RWPE1 (cell line): ENCODE measurements around the gene C1RL.

ENCODE experiments used
- CTCF ChIA-PET: fragments of 350-600 bp; sonication (Branson Sonifier 250); formaldehyde crosslinking; extraction: SDS; loops from one replicate; lab custom pipeline; 2021; lab: Yijun Ruan, JAX
- POLR2A ChIA-PET: fragments of 400-600 bp; formaldehyde crosslinking; extraction: SDS; loops from one replicate; lab custom pipeline; 2020; ENCODE audit warnings: antibody characterized with exemption; ENCODE audit not compliant: low non-redundant PET; lab: Yijun Ruan, JAX
- DNase-seq: peaks from one replicate; pipeline ENCODE4 v3.0.0; 2012; ENCODE audit warnings: low spot score
- H3K27ac ChIP-seq: fragments of 450-650 bp; 2 replicates; pipeline ENCODE4 v1.5.1; 2017
- TF ChIP-seq, protein P1 (sequence below): fragments of 450-650 bp; conservative IDR thresholded peaks from 2 replicates; pipeline ENCODE4 v1.5.1; 2017; ENCODE audit warnings: low read depth, mild to moderate bottlenecking

C1RL gene

DNA sequence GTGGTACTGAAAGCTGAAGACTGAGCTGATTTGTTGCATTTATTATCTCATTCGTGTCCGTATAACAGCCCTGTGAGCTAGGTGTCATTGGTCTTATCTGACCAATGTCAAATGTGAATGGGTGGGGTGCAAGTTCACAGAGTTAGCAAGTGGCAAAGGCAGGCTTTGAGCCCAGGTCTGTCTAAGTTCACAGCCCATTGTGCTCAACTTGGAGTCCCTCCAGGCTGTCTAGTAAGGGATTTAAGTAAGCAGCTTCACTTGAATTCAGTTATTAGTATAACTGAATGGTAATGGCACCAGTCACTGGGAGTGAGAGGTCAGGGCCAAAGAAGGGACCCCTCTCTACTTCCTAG is 40.0 kb downstream of the C1RL start:
- CTCF ChIA-PET = no interaction called here
- DNase-seq = no peak
- POLR2A ChIA-PET = no interaction called here
- TF ChIP-seq, protein P1, sequence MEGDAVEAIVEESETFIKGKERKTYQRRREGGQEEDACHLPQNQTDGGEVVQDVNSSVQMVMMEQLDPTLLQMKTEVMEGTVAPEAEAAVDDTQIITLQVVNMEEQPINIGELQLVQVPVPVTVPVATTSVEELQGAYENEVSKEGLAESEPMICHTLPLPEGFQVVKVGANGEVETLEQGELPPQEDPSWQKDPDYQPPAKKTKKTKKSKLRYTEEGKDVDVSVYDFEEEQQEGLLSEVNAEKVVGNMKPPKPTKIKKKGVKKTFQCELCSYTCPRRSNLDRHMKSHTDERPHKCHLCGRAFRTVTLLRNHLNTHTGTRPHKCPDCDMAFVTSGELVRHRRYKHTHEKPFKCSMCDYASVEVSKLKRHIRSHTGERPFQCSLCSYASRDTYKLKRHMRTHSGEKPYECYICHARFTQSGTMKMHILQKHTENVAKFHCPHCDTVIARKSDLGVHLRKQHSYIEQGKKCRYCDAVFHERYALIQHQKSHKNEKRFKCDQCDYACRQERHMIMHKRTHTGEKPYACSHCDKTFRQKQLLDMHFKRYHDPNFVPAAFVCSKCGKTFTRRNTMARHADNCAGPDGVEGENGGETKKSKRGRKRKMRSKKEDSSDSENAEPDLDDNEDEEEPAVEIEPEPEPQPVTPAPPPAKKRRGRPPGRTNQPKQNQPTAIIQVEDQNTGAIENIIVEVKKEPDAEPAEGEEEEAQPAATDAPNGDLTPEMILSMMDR = no peak
- no peak overlapping the region for H3K27ac ChIP-seq

DNA sequence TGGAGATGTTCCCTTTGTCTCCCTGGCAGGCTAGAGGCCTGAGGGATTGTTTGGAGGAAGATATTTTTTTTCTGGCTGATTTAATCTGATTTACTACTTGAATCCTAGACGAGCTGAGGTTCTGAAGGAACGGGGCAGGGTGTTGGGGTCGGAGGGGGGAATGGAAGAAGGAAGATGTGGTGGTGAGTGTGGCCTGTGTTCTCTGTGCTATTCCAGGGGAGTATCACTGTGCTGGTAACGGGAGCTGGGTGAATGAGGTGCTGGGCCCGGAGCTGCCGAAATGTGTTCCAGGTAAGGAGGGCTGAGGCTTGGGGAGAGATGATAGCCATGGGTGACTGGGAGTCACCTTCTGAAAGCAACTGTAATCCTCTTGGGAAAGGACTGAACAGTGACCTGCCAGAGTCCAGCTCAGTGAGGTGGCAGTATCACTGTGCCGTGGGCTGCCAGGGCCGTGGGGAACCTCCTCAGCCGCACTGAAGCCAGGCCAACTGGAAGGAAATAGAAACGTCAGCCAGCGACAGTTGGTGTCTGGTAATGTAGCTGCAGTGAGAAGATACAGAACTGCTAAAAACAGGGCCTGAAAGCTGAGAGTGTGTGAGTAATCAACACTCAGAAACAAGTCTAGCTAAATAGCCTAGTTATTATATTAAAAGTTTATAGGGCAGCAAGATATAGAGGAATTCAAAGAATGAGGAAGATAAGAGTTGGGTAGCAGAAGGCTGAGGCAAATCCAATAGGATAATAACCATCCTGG is 40.6 kb downstream of the C1RL start:
- POLR2A ChIA-PET = no interaction called here
- CTCF ChIA-PET = no interaction called here
- TF ChIP-seq, protein P1 = no peak
- H3K27ac ChIP-seq = no peak overlapping the region
- DNase-seq = no peak

DNA sequence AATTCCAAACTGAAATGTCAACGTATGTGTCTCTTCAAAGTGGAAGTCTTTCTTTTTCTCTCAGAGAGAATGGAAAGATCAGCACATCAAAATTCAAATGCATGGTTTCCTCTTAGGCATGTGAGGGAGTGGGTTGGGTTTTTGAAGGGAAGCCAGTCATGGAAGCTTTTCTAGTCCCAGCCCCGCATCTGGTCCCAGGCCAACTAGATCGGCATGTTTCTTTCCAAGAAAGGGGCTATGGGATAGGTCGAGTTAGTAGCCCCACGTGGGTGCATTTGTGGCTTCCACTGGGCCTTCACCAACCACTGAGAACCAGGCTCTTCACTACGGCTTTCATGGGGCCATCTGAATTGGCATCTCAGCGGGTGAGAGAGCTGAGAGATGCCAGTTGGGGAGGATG is 41.9 kb downstream of the C1RL start:
- TF ChIP-seq, protein P1 = no peak
- CTCF ChIA-PET = interaction anchor here (0.5 kb wide), 1 partner anchor 580 kb away, joined by 3 read pairs; no protein-coding TSS in a partner anchor
- POLR2A ChIA-PET = no interaction called here
- no peak for DNase-seq
- no peak overlapping the region for H3K27ac ChIP-seq

DNA sequence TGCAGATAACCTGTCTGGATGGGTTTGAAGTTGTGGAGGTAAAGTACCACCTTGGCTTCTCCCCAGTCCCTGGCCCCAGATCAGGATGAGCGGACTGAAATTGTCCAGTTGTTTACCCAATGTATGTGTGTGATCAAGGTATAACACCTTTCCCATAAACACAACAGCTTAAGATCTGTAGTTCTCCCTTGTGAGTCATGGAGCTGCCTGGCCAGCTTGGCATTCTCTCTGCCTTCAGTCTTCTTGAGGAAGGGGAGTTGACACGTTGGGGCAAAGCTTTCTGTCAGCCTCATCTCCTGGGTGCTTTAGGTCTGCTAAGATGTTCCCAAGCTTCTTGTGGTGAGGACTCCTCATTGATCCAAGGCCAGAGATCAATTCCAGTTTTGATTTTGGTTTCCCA is 42.4 kb downstream of the C1RL start:
- ChIA-PET CTCF (interaction anchor here (0.5 kb wide), 1 partner anchor 580 kb away, joined by 3 read pairs; no protein-coding TSS in a partner anchor), POLR2A (no interaction called here)
- TF ChIP-seq, protein P1 = no peak
- no peak for DNase-seq
- H3K27ac ChIP-seq = no peak overlapping the region

DNA sequence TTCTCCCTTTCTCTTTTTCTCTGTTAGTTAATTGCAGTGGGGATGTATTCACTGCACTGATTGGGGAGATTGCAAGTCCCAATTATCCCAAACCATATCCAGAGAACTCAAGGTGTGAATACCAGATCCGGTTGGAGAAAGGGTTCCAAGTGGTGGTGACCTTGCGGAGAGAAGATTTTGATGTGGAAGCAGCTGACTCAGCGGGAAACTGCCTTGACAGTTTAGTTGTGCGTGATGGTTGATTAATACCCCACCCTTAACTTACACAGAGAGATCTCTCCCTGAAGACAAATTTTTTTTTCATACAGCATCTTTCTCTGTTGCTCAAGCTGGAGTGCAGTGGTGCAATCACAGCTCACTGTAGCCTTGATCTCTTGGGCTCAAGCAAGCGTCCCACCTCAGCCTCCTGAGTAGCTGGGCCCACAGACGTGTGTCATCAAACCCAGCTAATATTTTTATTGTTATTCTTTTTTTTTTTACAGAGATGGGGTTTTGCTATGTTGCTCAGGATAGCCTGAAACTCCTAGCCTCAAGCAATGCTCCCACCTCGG is 43.9 kb downstream of the C1RL start:
- TF ChIP-seq, protein P1 = no peak
- H3K27ac ChIP-seq = no peak overlapping the region
- CTCF ChIA-PET = no interaction called here
- POLR2A ChIA-PET = no interaction called here
- no peak for DNase-seq

DNA sequence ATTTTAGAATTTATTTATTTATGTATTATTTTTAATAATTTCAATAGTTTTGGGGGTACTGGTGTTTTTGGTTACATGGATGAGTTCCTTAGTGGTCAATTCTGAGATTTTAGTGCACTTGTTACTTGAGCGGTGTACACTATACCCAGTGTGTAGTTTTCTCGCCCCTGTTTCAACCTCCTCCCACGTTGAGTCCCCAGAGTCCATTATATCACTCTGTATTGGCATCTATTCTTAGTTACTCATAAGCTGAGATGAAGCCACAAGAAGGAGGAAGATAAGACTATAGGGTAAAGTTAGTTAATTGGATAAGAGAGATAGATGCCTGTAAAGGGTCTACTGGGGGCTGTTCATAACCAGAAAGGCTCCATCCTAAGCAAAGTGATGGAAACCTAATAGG is 44.5 kb downstream of the C1RL start:
- ChIA-PET CTCF (no interaction called here), POLR2A (no interaction called here)
- no peak for DNase-seq
- TF ChIP-seq, protein P1 = no peak
- H3K27ac ChIP-seq = no peak overlapping the region
